NCI-H1105 (cell line): ENCODE measurements around the gene NDUFB10.
A peak's percentile ranks its signal among the peaks of the same experiment; 100 is the strongest.
"Not testable (repeated sequence)": the region's sequence is repeated elsewhere in the genome, so short reads cannot be mapped to it uniquely, and the experiment has no call there.

Experiments
- DNase-seq: peaks from one replicate; lab custom pipeline; 2025; lab: John Stamatoyannopoulos, UW

NDUFB10 gene

DNA sequence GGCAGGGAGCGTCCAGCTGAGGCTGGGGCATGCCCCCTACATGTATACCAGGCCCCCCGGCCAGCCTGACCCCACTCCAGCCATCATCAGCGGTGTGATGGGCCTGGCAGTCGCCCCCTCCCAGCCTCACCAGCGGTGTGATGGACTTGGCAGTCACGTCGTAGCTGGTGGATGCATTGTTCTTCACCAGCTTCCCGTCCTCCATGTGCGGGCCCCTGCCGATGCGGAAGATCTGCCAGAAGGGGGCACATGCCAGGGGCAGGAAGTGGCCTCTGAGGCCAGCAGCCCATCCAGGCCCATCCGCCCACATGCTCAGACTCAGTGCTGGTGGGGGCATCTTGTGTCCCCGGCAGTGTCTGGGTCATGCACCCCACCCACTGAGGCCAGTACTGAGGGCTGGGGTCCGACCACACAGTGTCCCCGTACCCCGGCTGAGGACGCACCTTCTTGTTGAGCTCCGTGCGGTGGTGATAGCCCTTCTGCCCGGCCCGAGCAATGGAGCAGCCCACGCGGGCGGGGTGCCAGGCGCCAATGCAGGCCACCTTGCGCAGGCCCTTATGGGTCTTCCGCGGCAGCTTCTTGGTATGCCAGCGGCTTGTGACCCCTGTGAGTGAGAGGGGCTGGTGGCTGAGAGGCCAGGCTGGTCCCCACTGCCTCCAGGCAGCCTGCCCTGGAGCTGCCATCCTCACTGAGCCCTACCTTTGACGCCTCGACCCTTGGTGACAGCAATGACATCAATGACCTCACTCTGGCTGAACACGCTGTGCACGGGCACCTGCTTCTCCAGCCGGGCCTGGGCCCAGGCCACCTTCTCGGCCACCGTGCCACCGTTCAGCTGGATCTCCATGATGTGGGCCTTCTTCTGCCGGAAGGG, 12.6 kb upstream of the NDUFB10 start:
- no peak for DNase-seq

DNA sequence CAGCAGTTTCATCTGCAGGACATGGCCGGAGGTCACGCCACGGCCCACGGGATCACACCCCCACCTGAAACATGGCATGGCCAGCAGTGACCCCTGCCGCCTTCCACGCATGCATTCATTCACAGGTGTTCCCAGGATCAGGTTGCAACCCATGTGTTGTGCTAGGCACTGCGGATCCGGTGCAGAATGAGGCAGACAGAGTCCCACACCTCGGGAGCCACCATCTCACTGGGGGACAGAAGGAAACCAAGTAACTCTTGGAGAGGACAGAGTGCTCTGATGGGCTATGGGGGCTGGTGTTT, 12.0 kb upstream of the NDUFB10 start:
- no peak for DNase-seq

DNA sequence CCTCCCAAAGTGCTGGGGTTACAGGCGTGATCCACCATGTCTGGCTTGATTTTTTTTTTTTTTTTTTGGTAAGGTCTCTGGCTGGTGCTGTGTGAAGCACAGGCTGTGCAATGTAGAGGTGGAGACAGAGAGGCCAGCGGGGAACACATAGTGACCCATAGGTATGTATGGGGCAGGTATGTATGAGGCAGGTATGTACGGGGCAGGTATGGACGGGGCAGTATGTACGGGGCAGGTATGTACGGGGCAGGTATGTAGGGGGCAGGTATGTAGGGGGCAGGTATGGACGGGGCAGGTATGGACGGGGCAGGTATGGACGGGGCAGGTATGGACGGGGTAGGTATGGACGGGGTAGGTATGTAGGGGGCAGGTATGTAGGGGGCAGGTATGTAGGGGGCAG, 9.8 kb upstream of the NDUFB10 start:
- DNase-seq = no peak

DNA sequence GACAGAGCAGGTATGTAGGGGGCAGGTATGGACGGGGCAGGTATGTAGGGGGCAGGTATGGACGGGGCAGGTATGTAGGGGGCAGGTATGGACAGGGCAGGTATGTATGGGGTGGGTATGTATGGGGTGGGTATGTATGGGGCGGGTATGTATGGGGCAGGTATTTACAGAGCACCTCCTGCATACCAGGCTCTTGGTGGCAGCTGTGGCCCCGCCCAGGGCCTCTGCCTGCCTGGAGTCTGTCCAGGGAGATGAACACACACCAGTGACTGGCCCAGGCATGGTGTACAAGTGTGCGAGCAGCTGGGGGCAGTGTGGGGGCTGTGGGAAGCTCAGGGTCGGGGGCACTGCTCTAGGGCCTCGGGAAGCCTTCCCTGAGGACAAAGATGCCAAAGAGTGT, 9.3 kb upstream of the NDUFB10 start:
- DNase-seq = no peak

DNA sequence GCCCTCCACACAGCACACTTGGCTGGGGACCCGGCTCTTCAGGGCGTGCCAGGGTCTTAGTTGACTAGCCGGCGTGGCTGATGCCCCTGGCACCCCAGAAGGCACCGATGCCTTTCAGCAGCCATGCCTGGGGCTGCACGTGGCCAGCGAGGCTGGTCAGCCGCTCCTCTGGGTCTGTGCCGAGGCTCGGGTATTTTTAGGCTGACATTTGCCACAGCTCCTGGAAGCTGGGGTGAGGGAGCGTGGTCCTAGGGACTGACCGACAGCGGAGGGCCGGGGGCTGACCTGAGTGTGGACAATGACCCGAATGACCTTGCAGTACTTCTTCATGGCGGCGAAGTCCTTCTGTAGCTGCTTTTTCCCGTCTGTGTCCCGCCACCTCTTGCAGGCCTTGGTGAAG, 8.8 kb upstream of the NDUFB10 start:
- no peak for DNase-seq

DNA sequence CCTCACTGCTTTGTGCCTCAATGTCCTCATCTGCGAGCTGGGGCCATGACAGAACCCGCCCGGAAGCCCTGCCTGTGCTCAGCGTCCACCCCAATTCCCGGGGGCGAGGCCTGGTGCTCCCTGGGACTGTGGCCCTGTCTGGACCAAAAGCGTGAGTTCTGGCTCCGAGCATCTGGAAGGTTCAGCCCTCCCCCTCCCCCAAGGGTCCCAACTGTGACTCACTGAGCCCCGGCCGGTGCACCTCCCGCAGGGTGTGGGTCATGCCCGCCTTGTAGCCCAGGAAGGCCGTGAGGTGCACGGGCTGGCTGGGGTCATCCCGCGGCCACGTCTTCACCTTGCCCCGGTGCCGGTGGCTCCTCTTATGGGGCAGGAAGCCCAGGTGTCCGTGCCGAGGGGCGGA, 5.6 kb upstream of the NDUFB10 start:
- no peak for DNase-seq

DNA sequence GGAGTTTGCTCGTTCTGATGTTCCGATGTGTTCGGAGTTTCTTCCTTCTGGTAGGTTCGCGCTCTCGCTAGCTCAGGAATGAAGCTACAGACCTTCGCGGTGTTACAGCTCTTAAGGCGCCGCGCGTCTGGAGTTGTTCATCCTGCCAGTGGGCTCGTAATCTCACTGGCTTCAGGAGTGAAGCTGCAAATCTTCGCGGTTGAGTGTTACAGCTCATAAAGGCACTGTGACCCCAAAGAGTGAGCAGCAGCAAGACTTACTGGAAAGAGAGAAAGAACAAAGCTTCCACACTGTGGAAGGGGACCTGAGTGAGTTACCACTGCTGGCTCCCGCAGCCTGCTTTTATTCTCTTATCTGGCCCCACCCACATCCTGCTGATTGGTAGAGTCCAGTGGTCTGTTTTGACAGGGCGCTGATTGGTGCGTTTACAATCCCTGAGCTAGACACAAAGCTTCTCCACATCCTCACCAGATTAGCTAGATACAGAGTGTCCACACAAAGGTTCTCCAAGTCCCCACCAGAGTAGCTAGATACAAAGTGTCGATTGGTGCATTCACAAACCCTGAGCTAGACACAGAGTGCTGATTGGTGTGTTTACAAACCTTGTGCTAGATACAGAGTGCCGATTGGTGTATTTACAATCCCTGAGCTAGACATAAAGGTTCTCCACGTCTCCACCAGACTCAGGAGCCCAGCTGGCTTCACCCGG, 1.8 kb upstream of the NDUFB10 start:
- DNase-seq = not testable (repeated sequence)

DNA sequence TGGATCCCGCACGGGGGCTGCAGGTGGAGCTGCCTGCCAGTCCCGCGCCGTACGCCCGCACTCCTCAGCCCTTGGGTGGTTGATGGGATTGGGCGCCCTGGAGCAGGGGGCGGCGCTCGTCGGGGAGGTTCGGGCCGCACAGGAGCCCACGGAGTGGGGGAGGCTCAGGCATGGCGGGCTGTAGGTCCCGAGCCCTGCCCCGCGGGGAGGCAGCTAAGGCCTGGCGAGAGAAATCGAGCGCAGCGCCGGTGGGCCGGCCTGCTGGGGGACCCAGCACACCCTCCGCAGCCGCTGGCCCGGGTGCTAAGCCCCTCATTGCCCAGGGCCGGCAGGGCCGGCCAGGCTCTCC, 1.2 kb upstream of the NDUFB10 start:
- DNase-seq = not testable (repeated sequence)

DNA sequence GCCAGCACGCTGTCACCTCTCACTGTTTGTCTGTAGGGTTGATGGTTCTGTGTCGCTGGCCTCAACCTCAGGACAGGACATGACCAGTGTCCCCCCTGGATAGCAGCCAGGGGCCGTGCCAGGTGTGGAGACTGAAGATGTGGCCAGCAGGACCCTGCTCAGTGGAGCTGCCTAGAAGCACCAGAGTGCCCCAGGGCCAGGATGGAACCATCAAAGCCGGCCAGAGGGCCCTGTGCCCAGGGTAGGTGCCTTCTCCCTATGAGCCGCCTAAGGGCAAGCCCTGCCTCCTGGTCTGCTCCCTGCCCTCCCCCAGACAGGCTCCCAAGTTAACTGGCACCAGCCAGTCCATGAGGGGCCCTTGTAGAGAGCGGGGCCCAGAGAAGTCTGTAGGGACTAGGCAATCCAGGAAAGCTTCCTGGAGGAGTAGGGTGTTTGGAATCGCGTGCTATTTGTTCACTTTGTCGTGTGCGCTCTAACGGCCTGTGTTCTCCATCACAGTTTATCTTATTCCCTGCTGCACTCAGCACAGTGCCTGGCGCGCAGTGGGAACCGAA, 546 bp upstream of the NDUFB10 start:
- no peak for DNase-seq

DNA sequence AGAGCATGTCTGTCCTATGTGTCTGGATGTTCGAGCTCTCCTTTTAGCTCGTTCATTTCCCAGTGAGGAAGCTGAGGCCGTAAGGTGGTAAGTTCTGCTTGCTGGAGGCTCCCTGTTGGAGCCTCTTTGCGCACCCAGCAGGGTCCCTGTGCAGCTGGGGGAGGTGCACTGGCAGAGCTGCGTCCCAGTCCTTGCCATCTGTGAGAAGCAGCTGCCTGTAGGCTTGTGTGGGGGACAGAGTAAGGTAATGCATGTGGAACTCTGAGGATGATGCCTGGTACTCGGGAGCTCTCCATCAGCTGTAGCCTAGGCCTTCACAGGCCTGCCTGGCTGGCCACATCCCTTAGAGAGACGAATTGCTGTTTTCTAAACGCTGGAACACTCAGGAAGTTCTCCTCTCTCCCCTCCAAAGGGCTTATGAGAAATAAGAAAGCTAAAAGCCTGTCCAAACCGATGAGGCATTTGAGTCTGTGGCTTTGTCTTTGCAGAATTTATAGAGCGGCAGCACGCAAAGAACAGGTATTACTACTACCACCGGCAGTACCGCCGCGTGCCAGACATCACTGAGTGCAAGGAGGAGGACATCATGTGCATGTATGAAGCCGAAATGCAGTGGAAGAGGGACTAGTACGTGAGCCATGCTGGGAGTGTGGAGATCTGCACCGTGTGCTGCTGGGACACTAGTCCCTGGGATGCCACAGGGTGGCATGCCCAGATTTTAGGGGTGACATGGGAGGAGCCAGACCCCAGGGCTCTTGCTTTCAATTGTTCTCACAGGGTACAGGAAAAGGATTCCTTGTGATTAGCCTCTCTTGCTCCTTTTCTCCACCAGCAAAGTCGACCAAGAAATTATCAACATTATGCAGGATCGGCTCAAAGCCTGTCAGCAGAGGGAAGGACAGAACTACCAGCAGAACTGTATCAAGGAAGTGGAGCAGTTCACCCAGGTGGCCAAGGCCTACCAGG, 1.6 kb downstream of the NDUFB10 start:
- DNase-seq = no peak

DNA sequence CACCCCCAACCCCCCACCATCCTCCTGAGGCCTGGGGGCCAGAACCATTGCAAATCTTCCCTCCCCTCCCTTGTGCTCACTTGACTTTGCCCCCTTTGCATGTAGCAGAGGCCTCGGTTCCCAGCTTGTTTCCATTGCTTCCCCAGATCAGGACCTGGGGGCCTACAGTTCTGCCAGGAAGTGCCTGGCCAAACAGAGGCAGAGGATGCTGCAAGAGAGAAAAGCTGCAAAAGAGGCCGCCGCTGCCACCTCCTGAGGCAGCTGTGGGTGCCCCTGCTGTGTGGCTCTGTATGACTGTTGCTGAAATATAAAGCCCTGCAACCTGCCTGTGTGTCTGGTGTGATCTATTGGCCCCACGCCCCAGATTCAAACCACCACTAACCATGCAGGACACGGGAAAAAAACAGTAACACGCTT, 2.3 kb downstream of the NDUFB10 start:
- DNase-seq = no peak

DNA sequence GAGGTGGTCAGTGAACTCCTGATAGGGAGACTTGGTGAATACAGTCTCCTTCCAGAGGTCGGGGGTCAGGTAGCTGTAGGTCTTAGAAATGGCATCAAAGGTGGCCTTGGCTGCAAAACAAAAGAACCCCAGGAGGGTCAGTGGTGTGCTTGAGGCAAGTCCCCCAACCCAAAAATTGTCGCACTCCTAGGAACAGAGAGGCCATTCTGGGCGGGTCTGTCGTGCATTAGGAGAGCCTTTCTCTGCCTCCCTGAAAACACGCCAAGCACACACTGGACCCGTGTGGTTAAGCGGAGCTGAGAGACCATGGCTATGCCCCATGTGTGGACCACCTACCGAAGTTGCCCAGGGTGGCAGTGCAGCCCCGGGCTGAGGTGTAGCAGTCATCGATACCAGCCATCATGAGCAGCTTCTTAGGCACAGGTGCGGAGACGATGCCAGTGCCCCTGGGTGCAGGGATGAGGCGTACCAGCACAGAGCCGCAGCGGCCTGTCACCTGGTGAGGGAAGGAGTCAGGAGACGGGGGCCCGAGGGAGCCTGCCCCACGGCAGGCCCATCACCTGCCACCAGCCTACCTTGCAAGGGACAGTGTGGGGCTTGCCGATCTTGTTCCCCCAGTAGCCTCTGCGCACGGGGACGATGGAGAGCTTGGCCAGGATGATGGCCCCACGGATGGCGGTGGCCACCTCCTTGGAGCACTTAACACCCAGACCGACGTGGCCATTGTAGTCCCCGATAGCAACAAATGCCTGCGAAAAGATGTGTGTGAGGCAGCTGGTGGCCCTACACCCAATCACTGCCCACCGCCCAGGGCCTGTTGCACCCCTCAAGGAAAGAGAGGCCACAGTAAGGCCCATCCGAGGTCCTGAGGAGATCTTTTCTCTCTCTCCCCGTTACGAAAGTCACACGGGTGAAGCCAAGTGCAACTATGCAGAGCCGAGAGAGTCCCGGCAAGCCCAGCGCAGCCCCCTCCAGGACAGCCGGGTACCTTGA, 3.1 kb downstream of the NDUFB10 start:
- not testable (repeated sequence) for DNase-seq

DNA sequence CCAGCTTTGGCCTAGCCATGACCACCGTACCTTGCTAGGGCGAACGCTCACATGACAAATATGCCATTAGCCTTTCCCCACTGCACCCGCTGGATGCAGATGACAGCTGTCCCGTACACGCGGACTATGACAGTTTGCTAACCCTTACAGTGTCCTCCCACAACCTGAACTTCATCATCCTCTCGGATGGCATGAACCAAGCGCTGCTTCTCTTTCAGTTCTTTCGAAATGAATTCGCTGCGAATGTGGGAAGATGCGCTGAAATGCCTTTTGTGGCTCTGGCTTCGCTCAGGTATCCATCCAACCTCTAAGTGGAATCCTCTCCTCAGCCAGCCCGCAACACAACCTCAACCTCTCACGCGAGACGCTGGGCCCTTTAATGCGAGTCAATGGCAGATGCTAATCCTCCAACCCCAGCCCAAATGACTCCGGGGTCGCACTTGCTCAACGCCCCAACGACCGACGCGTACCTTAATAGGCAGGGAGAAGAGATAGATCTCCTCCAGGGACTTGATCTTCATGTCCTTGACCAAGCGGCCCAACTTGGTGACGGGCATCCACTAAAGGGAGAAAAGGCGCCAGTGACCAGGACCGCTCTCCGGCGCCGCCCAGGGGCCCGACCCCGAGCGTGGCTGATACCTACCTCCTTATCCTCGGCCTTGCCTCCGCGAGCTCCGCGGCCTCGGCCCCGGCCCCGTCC, 4.6 kb downstream of the NDUFB10 start:
- DNase-seq = no peak

DNA sequence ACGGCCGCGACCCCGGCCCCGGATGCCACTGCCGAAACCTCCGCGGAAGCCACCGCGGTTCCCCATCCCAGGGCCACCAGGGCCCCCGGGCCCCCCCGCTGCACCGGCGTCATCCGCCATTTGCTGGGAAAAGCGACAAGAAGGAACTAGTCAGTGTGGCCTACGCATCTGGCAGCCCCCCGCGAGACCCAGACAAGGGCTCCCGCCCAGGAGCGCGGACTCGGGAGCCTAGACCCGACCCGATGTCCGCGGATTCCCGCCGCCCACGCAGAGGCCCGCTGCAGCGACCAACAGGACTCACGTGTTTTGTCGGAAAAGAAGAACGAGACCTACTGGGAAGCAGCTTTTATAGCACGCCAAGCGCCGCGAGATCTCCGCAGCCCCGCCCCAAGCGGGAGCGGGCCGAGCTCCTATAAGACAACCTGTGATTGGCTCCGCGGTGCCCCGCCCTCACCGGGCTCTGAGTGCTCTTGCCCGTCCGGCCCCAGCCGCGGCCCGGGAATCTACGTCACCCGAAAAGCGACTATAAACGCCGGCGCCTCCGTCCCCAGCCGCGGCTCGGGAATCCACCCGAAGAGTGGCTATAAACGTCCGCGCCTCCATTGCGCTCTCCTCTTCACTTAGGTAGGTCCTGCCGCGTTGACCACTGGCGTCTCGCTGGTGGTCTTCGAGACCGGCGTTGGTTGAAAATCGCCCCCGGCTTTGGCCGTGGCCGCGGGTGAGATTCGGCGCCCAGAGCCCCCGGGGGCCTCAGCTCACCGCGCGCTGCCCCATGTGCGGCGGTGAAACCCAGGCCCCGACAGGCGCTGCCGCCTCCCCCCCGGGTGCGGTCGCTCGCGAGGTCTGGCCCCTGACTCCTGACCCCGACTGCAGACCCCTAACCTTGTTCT, 5.4 kb downstream of the NDUFB10 start, which contains the start of gene RPS2:
Gene RPS2 (minus strand): TSS at position 321 of the 890 bp plus-strand sequence. CDS start 201 bp downstream, at position 120.
- DNase-seq = peak; percentile 85

DNA sequence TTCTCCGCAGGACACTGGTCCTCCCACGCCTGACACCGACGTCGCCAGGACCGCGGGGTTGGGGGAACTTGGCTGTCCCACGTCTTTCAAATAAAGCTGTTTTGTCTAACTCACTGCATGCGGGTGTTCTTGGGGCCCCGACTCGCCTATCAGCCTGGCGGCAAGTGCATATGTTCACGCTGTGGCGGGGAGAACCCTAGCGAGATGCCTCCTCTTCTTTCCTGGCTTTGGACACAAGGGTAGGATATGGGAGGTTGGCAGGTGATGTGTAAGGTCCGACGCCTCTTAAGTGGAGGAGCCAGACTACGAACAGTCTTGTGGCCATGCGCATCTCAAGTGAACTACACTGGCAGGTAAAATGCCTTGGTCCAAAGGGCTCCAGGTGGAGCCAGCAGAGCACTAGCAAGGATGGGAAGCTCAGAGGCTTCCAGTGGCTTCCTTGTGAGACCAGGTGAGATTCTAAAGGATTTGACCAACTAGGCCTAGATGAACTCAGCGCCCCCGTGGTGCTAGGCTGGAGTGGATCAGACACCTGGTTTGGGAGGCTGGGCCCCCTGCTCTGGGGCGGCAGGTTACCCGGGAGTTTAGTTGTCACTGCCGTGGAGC, 6.2 kb downstream of the NDUFB10 start:
- DNase-seq = no peak

DNA sequence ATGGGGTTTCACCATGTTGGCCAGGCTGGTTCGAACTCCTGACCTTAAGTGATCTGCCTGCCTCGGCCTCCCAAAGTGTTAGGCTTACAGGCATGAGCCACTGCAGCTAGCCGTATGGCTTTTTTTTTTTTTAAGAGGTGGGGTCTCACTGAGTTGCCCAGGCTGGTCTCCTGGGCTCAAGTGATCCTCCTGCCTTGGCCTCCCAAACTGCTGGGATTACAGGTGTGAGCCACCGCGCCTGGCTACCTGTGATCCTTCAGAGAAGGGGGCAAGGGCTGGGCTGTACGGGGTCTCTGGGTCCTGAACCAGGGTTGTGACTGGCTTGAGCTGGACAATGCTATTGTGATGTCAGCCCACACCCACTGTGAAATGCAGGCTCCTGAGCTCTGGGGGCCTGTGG, 7.1 kb downstream of the NDUFB10 start, which contains the start of gene RNF151:
Gene RNF151 (plus strand): TSS at position 397 of the 400 bp plus-strand sequence. CDS start 26 bp downstream, outside the sequence.
- no peak for DNase-seq

DNA sequence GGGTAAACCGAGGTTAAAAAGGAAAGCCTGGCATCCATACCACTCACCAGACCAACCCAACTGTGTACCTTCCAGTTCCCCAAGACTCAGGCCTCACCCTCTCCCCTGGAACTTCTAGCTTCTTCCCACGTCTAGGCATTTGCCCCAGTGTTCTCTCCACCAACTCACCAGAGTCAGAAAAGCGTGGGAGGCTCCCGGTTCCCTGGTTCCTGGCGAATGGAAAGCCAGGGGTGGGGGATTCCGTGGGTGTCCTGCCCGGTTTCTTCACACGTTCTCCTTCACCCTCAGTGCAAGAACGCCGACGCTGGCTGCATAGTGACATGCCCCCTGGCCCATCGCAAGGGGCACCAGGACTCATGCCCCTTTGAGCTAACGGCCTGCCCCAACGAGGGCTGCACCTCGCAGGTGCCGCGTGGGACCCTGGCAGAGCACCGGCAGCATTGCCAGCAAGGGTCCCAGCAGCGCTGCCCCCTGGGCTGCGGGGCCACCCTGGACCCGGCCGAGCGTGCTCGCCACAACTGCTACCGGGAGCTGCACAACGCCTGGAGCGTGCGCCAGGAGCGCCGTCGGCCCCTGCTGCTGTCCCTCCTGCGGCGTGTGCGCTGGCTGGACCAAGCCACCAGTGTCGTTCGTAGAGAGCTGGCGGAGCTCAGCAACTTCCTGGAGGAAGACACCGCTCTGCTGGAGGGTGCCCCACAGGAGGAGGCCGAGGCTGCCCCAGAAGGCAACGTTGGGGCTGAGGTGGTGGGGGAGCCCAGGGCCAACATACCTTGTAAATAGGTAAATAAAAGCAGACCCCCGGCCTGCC, 9.0 kb downstream of the NDUFB10 start:
- DNase-seq = no peak
